ENCODE measurements around the gene REN. TPM values are rescaled to one million over a fixed set of nuclear protein-coding genes. Genes with fewer than 3 reads are reported as not detected.

Gene REN
- total and polyA plus RNA-seq, 2 of the 13 experiments (the other 11 are each of a cell fraction or from before 2014, with no cell fraction given) = not detected

- no peak for FAIRE-seq
- peak overlapping the region; percentile 25 for H3K27ac ChIP-seq (ENCODE audit: extremely low read length, insufficient read depth, low read length)
- H3K79me2 ChIP-seq (ENCODE audit: insufficient read depth, low read length) = no peaks in the 10 kb centered on the region
- H3K4me2 ChIP-seq (ENCODE audit: low read depth, low read length) = peak overlapping the region; percentile 99
- peak overlapping the region; percentile 16 for H2AFZ ChIP-seq (ENCODE audit: low read length)
- H3K4me1 ChIP-seq (ENCODE audit: insufficient read depth, low read length) = peaks cover 34% of the 10 kb centered on the region
- peak overlapping the region; percentile 49 to 84 (median 71) for H3K4me3 ChIP-seq (replicated peaks in 1 of 3; ENCODE audit: insufficient read depth in 1 of 3, low read depth in 2 of 3, low read length in 3 of 3)
- in situ Hi-C loops (cut with HindIII; ENCODE audit: extremely low pct_ligation_motif_present, low pct_unique_long_range_greater_than_20kb) (loop anchor here (5.0 kb wide), 2 partner anchors 47 to 257 kb away; no protein-coding TSS in a partner anchor), intact Hi-C loops (cut with micrococcal nuclease; ENCODE audit: unreplicated experiment) (loop anchor here (1.0 kb wide), 3 partner anchors 16 to 268 kb away; partner anchors contain the start of gene SNRPE)
- H3K36me3 ChIP-seq (replicated peaks in 1 of 2; ENCODE audit: control insufficient read depth in 1 of 2, insufficient read depth in 2 of 2, low read length in 2 of 2) = peaks cover 12 to 19% of the 10 kb centered on the region in 2 experiments; a peak in 4 of 5 replicates
- DNase-seq (ENCODE audit: low spot score) = no peak
- peak overlapping the region; percentile 71 for H3K9ac ChIP-seq (ENCODE audit: insufficient read depth, low read depth, low read length)
- no TSS peak for BruUV-seq (replicated peaks)
- POLR2A ChIA-PET = interaction anchor here (0.7 to 4.8 kb wide), 13 partner anchors 9 to 269 kb away, joined by 3 to 31 read pairs (median 4); partner anchors contain the start of genes ETNK2 and SOX13
- H3K9me3 ChIP-seq (ENCODE audit: low read length) = no peaks in the 10 kb centered on the region
- ATAC-seq = peak; percentile 84
- no peaks in the 10 kb centered on the region for H3K27me3 ChIP-seq (ENCODE audit: control insufficient read depth in 1 of 2, insufficient read depth in 2 of 2, low read length in 2 of 2)
- WGBS (ENCODE audit: low lambda C conversion rate) = 4% methylated on average over 17 of the region's 29 CpGs
- no peaks in the 10 kb centered on the region for H4K20me1 ChIP-seq (ENCODE audit: insufficient read depth, low read length)
- CTCF ChIA-PET (ENCODE audit: low intra/inter-chr PET ratio, low total read pairs) = interaction anchor here (0.8 to 4.2 kb wide), 3 partner anchors 10 to 268 kb away, joined by 3 to 89 read pairs (median 40); partner anchors contain the start of gene SNRPE
- no peak for TF ChIP-seq JUNB (CRISPR knock-in tag; IDR thresholded peaks at IDR 0.05; ENCODE audit: borderline replicate concordance)
- TF ChIP-seq MZF1 (CRISPR knock-in tag; IDR thresholded peaks at IDR 0.05; ENCODE audit: borderline replicate concordance) = no peak
- TF ChIP-seq NPAS2 (CRISPR knock-in tag; IDR thresholded peaks at IDR 0.05; ENCODE audit: borderline replicate concordance) = no peak
- 0 out of 2 replicates have a peak, but pooled peaks have one; percentile 11 for TF ChIP-seq ELF3 (CRISPR knock-in tag; IDR thresholded peaks at IDR 0.05)
- TF ChIP-seq TCF12 (IDR thresholded peaks at IDR 0.05) = no peak
- no peak for TF ChIP-seq TCF12 (CRISPR knock-in tag; IDR thresholded peaks at IDR 0.05)
- no peak for TF ChIP-seq ZZZ3 (CRISPR knock-in tag; IDR thresholded peaks at IDR 0.05; ENCODE audit: borderline replicate concordance)
- TF ChIP-seq HNRNPH1 (optimal IDR thresholded peaks at IDR 0.05; ENCODE audit: low read depth, low read length) = no peak
- peak; percentile 27; the same call in 1 of the 2 replicates for TF ChIP-seq MAX (IDR thresholded peaks at IDR 0.05)
- TF ChIP-seq PRMT3 (CRISPR knock-in tag; IDR thresholded peaks at IDR 0.05; ENCODE audit: borderline replicate concordance, low read depth) = no peak
- 0 out of 2 replicates have a peak, but pooled peaks have one; percentile 42 for TF ChIP-seq HOXA3 (CRISPR knock-in tag; IDR thresholded peaks at IDR 0.05)
- TF ChIP-seq TARDBP (CRISPR knock-in tag; IDR thresholded peaks at IDR 0.05) = peak; percentile 25; the same call in 1 of the 2 replicates
- TF ChIP-seq TCF7L2 (IDR thresholded peaks at IDR 0.05; ENCODE audit: low read depth, low read length) = no peak
- no peak for TF ChIP-seq ZBTB39 (CRISPR knock-in tag; IDR thresholded peaks at IDR 0.05)
- TF ChIP-seq HHEX (CRISPR knock-in tag; IDR thresholded peaks at IDR 0.05) = no peak
- TF ChIP-seq HNRNPUL1 (IDR thresholded peaks at IDR 0.05; ENCODE audit: low read depth, low read length) = no peak
- peak; percentile 13; the same call in 1 of the 2 replicates for TF ChIP-seq ZBTB20 (CRISPR knock-in tag; IDR thresholded peaks at IDR 0.05; ENCODE audit: borderline replicate concordance, low read depth)
- no peak for TF ChIP-seq KLF13 (CRISPR knock-in tag; IDR thresholded peaks at IDR 0.05)
- TF ChIP-seq ZNF510 (CRISPR knock-in tag; IDR thresholded peaks at IDR 0.05; ENCODE audit: low read depth) = peak; percentile 32; the same call in 1 of the 2 replicates
- TF ChIP-seq EEA1 (CRISPR knock-in tag; IDR thresholded peaks at IDR 0.05; ENCODE audit: borderline replicate concordance) = peak; percentile 10; the same call in 1 of the 2 replicates
- TF ChIP-seq ZNF616 (CRISPR knock-in tag; IDR thresholded peaks at IDR 0.05; ENCODE audit: low read depth) = no peak
These were observed 36.9 kb downstream of the REN start for GRCh38 chr1:204128964-204129896.

Measured in HepG2 (cell line).